ENCODE data around the gene CCDC187.

Gene CCDC187

DNA sequence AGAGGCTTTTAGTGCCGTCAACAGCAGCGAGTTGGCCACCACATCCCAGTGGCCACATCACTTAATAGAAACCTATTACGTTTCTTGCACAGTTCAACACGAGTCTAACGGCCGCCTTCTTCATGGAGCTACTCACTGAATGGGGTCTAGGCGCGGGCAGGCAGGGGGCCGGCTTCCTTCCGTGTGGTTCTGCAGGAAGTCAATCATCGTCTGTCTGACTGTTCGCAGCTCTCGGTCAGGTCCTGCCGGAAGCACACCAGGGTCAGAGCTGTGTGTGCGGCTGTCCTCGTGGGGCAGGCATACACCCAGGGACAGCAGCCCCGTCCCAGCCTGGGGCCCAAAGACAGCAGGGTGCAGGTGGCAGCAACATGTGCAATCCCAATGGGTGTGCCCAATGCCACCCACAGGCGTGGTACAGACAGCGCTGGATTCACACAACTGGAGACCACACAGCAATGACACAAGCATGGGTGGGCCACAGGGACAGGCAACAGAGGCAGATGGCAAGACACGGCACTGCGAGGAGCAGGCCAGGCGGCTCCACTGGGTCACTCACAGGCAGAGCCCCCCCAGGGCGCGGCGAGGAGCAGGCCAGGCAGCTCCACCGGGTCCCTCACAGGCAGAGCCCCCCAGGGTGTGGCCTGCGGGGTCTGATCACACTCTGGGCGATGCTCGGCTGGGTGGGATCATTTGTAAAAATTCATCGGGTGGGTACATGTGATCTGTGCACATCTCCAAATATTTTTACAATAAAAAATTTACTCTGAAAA lies 79.8 kb downstream of the CCDC187 start:
- DNase-seq = no peak

DNA sequence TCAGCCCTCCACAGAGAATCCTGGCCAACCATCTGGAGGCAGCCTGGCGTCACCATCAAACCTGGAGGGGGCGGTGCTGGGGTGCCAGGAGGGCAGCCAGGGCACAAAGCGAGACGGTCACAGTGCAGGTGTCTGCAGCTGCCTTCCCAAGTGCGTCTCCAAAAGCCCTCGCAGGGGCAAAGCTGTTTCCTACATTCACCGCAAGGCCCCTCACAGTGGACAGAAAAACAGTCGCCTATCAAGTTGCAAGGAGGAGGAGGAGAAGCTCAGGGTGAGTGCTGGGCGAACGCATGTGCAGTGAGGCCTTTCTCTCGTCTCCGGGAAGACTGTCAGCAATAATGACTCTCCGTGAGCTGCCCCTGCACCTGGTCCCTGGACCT lies 81.0 kb downstream of the CCDC187 start:
- no peak for DNase-seq

DNA sequence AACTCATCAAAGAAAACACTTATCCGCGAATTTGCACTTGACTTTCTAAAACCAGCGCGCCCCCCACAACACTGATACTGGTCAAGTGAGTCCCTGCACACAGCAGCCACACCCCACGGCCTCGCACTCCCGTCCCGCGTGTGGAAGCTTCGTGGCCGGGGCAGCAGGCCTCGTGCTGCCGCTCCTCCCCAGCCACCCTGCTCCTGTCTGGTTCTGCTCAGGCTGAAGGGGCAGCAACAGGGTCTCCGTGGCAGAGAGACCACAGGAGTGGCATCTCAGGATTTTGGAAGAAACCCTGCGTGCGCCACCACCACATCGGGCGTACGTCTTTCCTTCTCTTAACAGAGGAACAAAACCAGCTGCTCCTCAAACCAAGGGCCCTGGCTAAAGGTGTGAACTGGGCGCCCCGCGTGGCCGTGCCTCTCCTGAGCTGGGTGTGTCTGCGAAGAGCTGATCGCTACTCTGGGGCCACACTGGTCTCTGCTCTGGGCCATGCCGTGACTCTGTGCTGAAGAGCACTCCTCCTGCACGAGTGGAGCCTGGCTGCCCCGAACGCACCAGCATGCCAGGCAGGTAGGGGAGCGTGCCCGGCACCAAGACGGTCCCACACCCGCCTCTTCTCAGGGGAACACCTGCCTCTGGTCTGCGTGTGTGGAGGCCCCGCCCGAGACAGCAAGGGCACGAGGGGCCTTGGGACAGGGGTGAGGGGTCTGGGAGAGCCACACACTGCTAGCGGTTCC lies 81.6 kb downstream of the CCDC187 start:
- no peak for DNase-seq

DNA sequence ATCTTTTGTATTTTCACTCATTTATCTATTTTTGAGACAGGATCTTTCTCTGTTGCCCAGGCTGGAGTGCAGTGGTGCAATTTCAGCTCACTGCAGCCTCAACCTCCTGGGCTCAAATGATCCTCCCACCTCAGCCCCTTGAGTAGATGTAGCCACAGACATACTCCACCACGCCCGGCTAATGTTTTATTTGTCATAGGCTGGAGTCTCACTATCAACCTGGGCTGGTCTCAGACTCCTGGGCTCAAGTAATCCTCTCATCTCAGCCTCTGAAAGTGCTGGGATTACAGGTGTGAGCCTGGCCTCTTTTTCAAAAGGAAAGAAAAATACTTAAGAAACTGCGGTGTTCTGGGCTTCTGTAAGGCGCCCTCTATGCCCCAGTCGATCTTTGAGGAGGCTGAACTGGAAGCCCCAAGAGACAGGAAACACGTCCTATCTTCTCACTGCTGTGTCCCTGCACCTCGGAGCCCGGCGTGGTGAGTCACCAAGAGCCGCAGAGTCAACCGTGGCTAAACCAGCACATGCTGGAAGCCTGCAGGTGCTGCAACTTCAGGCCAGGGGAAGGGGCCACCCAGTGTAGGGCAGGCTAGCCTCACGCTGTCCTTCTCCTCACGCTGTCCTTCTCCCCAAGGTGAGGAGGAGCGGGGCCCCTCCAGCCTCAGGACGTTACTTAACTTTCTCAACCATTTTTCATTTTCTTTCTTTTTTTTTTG lies 83.7 kb downstream of the CCDC187 start:
- no peak for DNase-seq

DNA sequence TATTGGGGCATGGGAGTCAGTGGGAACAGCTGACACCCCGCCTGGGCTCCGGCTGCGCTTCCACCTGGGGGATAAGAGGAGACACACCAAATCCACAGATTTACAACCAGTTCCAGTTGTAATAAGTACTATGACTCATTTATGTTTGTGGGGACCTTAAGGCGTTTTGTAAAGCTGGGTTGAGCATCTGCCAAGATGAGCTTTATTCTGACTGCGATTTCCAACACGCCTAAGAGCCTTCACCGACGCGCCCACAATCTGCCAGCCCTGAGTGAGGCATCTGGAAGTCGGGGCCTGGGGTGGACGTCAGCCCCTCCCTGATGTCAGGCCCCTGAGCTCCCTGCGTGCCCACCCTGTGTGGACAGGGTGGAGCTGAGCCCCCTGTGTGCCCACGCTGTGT lies 84.6 kb downstream of the CCDC187 start:
- no peak for DNase-seq

DNA sequence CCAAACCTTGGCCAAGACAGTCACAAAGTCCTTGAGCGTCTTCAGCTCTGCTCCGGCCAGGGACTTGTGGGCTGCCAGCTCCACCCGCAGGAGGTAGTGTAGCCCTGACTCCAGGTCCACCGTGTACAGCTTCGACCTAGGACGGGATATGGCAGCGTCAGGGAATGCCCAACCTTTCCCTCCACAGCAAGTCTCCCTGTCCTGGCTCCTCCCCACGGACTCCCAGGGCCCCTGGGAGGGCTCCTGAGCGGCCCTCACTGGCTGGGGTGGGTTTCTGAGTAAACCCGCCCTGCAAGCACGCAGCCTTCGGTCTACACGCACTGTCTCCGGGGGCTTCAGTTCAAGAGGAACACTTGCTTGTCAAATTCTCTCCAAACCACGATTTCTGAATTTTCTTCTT lies 85.2 kb downstream of the CCDC187 start:
- DNase-seq = no peak

DNA sequence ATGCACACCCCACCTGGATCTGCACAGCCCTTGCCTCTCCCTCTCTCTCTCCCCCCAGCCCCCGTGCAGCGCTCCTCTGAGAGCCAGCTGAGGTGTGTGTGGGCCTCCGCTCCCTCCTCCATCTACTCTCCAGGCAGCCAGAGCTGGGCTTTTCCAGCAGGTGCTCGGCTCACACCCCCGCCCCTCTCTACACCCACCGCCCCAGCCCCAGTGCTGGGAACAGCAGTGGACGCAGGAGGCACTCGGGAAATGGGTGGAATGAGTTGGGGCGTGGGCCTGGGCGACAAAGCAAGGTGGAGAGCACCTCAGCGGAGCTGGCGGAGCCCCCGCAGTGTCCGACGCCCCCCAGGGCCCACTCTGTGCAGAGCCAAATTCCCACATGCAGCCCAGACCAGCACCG lies 85.6 kb downstream of the CCDC187 start:
- no peak for DNase-seq

DNA sequence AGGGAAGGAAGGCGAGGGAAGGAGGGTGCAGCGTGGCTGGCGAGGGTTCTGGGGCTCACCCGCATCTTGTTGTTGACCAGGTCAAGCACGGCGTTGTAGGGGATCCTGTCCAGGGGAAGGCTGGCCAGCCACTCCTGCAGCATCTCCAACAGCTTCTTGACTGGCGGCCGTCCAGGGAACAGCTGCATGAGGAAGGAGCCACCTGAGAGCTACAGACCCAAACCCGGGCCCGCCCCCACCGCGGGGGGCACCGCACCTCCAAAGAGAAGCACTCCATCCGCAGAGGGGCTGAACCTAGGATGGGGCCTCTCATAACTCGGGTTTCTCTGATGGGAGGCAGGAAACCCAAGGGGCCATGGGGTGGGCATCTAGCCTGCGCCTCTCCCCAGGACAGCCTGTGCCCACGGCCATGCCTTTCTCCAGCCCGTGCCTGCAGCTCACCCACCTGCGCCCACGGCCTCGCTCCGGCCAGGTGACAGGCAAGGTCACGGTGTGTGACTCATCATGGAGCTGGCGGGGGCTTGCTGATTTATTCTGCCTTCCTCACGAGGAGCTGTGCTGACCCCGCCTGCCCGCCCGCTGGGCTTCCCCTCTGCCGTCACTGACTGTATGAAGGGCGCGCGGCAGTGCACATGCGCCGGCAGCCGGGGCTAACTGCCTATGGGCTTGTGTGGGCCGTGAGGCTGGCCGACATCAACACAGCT lies 87.2 kb downstream of the CCDC187 start:
- no peak for DNase-seq

DNA sequence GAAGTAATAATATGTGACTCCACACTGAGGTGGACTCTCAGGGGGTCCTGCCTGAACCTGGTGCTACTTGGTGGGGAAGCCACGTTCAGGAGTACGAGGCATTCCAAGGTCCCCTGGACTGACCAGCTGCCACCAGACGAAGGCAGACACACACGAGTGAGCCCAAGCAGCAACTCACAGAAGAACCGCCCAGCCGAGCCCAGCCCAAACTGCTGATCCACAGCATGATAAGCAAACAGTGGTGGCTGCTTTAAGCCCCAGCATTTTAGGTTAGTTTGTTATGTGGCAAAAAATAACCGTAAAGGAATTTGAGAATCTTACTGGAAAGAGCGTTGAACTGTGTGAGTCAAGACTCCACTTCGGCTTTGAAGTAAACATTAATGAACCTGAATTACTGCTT lies 90.2 kb downstream of the CCDC187 start:
- no peak for DNase-seq

DNA sequence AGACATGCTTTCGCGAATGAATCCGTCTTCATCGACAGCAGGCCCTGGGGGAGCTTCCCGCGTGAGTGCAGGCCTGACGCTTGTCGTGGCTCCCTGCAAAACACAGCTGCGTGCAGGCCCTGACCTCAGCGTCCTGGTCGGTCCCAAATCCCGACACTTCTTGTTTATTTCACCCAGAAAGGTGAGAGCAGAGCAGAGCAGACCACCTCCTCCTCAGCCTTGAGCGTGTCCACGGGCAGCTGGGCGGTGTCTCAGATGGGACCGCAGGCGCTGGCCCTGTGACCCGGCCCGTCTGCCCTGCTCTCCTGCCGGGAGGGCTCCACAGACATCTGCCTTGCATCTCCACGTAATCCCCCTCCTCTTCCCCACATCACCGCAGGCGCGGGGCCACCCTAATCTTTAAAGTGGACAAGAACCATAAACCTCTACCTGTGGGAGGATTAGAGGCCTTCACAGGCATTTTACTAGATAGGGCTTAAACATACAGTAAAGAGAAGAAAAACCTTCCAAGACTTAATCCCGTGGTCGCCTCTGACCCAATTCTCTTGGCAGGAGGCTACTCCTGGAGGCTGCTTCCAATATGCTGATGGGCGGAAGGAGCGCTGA lies 91.4 kb downstream of the CCDC187 start:
- DNase-seq = no peak

DNA sequence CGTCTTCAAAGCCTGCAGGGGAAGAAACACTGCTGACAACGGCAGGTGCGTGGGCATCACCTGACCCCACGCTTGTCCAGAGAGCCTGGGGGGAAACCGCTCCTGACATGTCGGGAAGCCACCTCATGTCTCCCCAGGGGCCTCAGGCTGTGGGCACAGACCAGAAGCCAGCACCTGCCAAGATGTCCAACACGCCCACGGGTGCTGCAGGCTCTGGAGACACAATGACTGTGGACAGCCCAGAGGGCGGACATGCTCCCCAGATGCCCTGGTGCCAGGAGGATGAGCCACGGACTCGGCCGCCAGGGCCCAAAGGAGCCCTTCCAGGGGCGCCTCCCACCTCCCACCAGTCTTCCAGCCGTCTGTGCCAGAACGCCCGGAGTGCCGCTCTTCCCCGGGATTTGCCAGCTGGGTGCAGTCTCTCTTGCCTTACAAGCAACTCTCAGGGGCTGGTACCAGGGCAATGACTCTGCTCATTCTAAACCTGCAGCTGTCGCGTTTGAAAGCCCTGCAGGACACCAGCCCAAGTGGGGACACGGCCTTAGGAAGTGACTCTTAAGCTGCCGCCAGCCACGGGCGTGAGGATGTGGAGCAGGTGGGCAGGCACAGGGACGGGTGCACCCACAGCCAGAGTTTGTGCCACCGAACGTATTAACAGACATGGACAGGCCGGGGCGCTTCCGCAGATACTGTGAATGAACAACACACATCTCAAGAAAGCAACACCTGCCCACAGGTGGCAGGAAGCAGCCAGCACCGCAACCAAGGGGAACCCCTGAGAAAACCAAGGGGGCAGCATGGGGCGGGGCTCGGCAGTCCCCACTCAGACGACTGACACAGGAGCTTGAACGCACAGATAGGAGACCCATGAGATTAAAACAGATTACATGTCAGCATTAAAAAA lies 92.2 kb downstream of the CCDC187 start:
- DNase-seq = no peak

DNA sequence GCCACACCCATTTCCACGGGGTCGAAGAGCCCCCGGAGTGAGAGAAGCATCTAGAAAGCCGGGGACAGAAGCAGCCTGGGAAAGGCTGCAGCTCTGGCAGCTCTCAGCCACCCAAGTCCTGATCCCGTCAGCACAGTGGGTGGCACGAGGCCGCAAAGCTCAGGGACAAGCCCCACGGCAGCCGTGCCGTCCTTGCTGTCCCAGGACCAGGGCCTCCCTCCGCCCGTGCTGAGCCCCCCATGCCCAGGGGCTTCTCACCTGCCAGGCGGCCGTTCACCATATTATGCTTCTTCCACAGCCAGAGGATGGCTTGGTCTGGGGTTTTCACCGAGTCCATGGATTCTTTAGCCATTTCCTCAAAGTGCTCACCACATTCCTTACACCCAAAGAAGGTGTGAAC lies 92.9 kb downstream of the CCDC187 start:
- DNase-seq = no peak

DNA sequence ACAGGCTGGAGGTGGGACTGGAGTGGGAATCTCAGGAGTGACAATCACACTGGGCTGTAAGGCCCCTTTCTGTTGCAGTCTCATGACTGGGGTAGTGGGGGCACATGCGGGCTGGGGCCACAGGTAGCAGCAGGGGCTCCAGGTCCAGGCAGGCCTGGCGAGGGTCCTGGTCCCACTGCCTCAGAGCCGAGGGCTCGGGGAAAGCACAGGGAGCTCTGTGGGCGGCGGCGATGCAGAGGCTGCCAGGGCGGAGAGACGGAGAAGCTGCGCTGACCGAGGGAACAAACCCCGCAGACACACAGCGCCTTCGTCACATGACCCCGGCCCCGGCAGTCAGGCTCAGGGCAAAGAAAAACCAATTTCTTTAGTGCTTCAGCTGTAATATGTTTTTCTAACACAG lies 93.6 kb downstream of the CCDC187 start:
- DNase-seq = no peak

DNA sequence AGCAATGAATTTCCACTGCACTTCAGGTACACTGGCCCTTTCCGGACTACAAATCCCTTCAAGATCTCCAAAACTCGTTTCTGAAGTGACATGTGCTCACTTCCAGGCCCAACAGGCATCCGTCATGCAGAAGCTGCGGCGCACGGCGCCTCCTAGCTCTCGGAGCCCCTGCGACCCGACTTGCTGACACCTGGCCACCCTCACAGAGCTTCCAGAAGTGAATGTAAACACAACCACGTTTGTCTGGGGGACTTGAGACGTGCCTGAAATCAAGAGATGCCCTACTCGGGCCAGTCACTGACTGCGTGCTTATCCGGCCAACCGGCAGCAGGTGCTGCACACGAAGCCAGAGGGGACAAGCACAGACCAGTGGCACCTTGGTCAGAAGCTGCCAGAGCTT lies 94.1 kb downstream of the CCDC187 start:
- no peak for DNase-seq

DNA sequence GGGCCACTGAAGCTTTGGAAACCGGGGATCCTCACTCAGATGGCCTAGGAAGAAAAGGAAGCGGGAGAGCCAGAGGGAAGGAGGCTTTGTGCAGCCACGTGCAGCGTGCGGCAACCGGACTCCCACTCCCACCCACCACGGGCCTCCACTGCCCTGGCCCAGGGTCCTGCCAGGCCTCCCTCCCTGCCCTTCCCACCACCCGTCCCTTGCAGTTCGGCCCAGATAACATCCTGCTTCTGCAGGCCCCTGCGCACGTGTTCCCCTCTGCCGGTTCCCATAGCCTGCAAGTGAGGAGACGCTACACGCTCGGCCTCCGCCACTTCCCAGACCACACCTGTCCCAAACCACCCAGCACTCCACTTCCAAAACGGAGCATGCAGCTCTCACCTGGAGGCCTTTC lies 94.7 kb downstream of the CCDC187 start:
- DNase-seq = no peak

DNA sequence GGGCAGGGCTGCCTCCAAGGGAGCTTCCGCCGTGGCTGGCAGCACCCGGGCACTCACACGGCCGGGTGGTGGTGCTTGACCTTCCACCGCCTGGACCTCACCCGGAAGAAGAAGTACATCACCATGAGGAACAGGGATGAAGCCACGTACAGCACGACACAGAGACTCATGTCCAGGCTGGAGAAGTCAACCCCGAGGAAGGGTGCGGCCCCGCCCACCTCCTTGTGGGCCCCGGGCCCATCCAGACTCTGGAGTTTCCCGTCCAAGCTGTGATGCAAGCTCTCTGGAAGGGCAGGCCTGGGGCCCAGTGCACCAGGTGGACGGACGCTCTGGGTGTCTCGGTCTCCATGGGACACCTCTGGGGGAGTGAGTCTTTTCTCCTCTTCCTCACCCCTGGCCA lies 95.2 kb downstream of the CCDC187 start:
- no peak for DNase-seq

DNA sequence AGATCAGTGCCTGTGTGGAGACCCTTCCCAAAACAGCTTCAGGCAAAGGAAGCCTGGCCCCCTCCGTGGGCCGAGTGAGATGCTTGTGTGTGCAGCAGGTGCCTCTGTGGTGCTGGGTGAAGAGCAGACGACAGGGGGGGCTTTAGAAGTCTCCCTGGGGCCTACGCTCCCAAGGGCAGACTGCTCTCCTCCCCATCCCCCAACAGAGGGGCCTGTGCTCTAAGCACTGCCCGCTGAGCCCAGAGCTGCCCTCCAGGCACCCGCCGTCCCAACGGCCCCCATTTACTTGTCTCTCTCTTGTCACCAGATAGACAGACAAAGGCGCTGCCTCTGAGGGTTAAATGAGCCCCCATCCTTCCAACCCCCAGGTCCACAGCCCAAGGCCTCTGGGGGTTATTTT lies 96.3 kb downstream of the CCDC187 start:
- no peak for DNase-seq

DNA sequence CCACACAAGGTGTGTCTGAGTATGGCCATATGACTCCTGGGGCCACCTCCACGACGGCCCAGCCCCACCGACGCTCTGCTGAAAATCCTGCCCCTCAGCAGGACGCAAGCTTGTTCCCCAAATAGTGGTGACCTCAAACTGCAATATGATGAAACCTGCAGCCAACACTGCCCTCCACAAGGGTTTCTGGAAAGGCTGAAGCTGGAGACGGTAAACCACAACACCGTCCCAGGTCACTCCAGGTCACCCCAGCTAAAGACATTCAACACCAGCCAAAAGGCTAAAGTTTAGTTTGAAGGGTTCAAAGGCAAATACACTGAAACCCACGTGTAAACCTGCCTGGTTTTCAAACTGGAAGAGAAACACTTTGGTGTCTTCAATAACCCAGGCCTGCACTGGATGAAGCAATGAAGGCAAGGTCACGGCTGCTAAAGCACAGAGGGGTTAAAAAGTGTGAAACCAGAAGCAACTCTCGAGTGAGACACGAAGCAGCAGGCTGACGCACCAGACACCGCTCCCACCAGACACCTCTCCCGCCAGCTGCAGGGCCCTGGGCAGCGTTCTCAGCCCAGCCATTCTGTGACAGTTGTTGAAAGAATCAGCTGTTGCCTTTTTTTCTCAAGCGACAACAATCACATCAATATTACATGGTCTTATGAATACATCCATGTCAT lies 97.2 kb downstream of the CCDC187 start:
- no peak for DNase-seq

DNA sequence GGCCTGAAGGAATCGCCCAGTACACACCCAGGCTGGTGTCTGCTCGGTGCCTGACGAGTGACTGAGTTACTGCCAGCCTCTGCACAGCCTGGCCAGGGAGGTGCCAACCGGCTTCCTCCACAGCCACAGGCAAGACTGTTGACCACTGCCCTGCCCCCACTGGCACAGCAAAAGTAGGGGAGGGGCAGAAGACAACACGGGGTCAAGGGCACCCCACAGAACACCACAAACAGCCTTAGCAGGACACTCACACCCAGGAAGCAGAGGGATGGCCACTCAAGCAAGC lies 98.2 kb downstream of the CCDC187 start:
- DNase-seq = no peak

DNA sequence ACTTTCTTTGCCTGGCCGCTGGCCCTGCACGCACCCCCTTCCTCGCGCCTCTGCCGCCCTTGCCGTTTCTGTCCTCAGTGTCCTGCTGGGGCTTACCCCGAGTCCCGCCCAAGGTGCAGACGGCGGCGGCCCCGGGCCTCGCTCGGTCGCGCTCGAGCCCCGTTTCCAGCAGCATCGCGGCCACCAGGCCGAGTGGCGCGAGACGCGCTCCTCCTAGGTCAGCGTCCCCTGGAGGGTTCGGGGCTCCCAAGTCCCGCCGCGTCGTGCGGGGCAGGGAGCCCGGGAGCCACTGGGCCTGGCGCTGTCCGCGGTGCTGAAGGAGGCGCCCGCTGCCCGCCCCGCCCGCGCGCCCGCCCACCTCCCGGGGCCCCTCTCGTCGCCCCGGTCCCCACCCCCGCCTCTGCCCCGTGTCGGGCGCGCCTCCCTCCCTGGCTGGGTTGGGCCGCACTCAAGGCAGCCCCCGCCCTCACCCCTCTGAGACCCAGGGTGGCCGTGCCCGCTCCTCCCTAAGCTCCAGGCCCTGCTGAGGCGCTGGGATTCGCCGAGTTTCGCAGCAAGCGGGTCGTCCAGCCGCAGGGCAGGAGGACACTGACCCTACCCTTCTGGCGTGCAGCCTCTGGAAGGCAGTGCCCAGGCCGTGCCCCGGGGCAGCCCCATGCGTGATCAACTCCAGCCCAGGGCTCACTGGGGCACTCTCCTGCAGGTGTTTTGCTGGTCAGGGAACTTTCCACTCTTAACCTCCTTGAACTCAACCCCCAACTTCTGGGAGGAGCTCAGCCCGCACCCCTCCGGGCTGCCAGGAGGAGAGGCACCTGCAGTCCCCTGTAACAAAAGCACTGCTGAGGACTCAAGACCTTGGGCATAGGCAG lies 98.8 kb downstream of the CCDC187 start, which contains the start of gene LHX3:
Gene LHX3, minus strand, starts transcription at position 291 of the 869 bp plus-strand sequence. Its CDS starts 116 bp downstream, at position 175.
- no peak for DNase-seq
